Stimulated activated CD4-positive, alpha-beta T cell treated with anti-CD3 and anti-CD28 coated beads, TNF-alpha, amount 100 ng/mL, for 48 hours (primary cell): ENCODE data around the gene TBC1D1.

Source experiments
- DNase-seq, 3 donors: peaks; one replicate each; pipeline ENCODE4 v3.0.0-alpha.2; 2020; ENCODE audit warnings: low read depth in 3 of 3

Gene TBC1D1

DNA sequence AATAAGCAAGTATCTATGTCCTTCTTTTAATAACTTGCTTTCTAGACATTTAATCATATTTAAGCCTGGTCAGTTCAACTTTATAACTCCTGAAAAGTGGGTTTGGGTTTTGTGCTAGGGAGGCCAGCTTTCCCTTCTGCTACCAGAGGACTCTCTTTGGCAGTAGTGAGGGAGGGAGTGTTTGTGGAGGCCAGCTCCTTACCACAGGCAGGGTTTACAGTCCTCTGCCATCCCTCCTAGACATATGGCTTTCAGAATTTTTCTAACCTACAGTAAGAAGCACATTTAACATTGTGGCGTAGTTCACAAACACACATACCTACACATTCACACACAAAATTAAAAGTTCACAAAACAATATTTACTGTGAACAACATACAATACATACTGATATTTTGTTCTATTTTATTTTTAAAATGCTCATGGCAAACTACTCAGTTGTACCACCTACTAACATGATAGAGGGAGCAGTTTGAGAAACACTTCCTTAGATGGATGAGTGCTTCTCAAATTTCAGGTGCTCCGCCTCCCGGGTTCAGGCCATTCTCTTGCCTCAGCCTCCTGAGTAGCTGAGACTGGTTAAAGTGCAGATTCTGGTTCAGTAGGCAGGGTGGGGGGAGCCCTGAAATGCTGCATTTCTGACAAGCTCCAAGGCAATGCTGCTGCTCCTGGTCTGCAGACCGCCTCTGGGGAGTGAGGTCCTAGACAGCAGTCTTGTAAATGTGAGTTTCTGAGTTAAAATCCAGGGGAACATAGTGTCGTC, 156.0 kb downstream of the TBC1D1 start:
- DNase-seq = no peak

DNA sequence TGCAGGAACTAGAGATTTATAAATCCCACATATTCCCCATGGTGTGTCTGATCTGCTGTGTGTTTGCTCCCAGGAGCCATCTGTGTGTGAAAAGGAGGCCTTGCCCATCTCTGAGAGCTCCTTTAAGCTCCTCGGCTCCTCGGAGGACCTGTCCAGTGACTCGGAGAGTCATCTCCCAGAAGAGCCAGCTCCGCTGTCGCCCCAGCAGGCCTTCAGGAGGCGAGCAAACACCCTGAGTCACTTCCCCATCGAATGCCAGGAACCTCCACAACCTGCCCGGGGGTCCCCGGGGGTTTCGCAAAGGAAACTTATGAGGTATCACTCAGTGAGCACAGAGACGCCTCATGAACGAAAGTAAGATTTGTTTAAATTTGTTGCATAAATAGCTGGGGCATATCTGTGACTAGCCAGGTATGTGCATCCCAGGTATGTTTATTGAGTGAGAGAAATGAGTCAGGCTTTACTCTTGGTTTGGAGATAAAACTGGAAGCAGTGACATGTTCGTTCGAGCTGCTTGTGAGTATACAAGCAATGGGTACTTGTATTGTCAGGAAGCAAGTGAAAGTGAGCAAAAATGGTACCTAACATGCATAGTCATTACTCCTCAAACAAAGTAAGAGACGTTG, 158.8 kb downstream of the TBC1D1 start:
- DNase-seq = no peak

DNA sequence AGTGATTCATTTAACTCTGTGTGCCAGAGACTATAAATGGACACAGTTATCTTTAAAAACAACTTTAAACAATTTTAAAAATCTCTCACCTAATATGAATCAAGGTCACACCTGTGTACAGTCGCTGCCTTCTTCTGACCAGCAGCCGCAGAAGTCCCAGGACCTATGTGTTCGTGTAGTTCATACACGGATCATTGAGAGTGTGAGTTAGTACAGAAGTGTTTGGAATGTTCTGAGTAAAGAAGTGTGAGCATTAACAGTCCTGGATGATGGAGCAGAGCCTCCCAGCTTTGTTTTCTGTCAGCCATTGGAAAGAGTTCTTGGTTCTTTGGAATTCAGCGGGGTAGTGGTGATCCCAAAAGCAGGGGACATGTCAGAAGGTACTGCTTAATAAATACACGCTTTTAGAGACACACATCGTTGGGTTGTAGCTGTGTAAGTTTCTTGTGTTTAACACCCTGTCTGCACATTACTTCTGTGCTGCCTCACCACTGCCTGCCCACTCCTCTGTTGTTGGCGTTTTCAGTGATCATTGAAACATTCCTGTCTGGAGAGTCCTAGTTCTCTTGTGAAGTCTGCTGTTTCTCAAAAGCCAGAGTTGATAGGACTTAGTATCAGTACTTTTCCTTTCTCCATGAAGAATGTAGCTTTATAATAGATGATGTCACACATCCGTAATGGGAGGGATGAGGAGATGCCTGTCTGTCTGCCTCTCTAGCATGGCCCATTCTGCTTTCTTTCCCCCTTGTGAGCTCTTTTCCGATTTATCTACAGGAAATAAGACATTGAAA, 159.9 kb downstream of the TBC1D1 start:
- no peak for DNase-seq

DNA sequence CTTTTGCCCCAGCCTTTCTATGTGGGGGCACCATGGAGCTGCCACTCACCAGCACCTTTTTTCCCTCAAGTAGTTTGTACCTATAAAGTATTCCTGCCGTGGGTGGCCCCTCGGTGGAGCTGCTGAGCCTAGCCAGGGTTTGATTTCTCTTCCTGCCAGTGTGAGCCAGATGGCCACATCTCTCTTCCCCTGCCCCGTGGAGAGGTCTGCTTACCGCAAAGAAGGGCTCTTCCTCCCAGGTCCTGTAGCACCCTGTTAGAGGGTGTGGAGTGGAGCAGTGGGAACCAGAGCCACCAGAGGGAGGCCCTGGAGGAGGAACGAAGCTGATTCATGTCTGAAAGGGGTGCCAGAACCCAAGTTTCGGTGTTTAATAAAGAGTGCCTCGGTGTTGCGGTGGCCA, 164.7 kb downstream of the TBC1D1 start:
- DNase-seq = no peak

DNA sequence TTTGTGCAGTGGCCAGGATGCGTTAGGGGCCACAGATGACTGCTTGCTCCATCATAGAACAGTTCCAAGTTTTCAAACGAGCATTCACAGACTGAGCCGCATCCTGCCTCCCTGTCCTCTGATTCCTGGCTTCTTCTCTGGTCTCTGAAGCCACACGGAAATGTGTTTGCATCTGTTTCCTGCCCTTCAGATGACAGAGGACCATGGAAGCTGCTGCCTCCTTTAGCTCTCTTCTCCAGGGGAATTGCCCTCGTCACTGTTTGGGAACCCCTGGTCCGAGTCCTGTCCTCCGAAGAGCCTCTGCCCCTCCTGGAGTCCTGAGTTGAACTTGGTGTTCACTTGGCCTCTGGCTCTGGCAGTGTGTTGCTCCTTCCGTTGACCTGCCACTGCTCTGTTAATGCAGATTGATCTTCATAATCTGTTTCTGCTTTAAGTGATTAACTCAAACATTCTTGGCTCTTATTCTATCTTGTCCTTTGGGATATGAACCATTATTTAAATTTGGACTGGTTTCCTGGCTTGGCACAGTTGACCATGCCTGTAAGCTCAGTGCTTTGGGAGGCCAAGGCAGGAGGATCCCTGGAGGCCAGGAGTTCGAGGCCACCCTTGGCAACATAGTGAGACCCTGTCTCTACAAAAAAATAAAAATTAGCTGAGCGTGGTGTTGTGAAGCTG, 165.3 kb downstream of the TBC1D1 start:
- no peak for DNase-seq

DNA sequence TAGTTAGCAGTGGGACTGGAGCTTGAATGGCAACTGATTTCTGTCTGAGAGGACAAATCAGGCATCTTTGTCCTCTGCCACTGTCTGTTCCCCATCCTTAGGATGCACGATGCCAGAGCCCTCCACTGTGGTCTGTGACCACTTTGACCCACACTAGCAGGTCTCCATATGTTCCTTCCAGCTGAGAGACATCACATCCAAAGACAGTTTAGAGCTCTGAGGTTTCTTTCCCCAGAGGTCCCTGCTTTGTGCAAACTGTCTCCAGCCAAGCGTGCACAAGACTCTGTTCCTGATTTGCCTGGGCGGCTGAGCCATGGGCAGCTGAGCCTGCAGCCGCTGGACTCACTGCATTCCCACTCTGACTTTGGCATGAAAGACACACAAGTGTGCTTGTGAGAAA, 167.3 kb downstream of the TBC1D1 start:
- no peak for DNase-seq

DNA sequence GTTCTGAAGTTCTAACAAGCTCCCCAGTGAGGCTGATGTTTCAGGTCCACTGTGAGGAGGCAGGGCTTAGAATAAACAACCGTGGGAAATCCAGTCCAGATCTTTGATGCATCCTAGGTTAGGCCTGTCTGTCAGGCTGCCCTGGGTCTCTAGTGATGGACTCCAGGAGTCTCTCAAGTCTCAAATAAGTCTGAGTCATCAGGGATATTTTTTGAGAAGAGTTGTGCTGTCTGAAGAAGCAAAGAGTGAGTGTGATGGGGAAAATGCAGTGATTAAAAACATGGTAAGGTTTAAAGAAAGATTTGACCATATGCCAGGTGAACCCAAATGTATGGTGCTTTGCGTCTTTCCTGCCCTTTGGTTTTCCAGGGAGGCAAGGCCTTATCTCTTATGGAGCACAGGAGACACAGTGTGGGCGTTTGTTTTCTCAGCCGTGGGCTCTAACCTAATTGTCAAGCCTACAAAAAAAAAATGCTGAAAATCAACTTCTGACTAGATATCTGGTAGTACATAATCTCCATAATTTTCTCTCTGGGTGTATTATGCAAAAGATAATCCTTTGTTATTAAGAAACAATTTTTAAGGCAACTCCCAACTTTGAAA, 170.0 kb downstream of the TBC1D1 start:
- no peak for DNase-seq

DNA sequence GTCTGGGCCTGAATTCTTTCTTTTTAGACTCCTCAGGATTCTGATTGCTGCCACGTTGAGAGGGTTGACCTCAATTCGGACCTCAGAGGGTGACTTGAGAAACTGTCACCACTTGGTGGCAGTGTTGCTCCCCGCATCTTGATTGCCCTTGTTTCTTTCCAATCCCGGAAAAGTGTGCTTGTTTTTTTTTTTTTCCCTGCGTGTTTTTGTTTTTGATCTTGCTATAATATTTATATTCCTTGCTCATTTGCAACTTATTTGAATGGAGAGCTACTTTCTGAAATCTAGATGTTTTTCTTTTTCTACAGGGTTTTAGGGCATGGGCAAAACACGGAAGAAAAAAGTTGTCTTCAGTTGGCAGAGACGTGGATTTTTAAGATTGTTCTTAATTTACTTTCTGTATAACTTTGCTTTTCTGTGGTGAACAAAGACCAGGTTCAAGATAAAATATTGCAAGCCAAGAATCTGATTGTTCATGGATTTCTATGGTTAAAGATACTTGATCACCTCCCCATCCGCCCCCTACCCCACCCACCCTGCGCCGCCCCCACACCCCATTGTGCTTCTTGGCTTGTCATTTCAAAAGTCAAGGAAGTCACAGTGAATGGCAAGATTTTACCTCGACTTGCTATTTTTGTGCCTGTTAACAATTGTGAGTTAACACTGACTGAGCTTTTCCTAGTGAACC, 171.3 kb downstream of the TBC1D1 start:
- peak; percentile 41 to 62 (median 47) for DNase-seq

DNA sequence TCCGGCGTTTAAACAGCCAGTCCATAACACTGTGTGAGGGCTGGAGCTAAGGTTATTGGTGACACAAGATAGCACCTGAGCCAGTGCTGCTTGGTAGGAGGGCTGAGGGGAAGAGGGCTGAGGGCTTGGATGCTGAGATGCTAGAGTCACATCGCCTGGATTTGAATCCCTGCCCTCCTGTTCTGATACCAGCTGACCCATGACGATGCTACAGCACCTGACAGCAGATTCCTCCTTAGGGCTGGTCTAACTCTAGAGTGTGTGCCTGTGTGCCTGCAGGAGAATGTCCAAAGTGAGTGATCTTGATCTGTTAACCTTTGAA, 171.9 kb downstream of the TBC1D1 start:
- no peak for DNase-seq

DNA sequence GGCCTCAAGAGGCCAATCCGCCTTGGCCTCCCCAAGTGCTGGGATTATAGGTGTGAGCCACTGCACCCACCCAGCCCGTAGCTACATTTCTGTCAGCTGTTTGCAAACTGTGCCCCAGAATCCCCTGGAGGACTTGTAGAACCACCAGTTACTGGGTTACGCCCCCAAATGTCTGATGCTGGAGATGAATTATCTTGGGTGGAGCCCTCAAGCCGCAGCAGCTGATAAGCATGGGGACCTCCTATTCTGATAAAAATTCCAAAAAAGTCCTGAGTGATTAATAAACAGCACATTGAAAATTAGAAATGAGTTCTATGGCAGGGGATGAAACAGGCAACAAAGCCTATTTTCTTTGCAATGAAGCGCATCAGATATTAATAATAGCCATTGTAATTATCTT, 174.3 kb downstream of the TBC1D1 start:
- no peak for DNase-seq

DNA sequence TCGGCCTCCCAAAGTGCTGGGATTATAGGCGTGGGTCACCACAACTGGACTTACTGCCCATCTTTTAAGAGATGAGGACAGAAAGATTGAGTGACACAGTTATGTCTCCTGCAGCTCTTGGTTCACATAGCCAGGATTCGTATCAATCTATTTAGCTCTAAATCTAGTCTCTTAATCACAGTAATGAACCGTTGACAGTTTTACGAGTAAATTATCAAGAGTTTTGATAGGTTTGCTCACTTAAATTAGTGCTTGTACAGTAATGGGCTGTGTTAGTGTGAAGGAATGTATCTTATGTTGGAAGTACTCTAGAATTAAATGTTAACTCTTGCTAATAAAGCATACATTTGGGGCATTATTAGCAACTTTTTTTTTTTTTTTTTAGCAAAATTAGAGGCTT, 175.0 kb downstream of the TBC1D1 start:
- no peak for DNase-seq

DNA sequence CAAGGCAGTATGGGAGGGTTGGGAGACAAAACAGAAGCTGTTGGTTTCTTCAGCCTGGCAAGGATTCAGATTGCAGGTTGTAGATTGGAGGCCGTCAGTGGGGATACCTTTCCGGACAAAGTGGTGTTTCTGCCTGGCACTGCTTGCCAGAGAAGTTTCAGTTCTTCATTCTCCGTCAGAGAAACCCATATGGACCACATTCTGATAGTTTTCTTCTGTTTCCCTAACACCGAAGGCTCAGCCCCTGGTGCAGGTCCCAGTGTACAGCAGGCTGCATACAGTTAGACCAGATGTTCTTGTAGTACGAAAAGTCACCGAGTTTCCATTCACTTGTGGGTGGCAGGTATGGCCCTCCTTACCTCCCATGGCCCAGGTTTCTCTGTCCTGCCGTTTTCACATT, 176.6 kb downstream of the TBC1D1 start:
- DNase-seq = no peak

DNA sequence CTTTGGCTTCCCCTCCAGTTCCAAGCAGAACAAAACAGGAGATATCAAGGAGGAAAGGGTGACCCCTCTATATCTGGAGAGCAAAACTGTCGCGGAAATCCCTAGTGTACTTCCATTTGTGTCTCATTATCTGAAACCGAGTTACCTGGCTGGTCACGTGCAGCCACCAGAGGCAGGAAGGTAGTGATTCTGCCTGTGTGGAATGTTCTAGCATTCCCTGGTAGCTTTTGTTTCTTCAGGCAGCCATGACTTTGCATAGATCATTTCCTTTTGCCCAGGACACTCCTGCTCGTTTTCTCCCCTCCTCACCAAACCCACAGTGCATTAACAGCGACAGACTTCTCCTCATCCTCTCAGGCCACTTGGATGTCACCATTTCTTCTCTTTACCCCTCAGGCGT, 177.2 kb downstream of the TBC1D1 start:
- no peak for DNase-seq

DNA sequence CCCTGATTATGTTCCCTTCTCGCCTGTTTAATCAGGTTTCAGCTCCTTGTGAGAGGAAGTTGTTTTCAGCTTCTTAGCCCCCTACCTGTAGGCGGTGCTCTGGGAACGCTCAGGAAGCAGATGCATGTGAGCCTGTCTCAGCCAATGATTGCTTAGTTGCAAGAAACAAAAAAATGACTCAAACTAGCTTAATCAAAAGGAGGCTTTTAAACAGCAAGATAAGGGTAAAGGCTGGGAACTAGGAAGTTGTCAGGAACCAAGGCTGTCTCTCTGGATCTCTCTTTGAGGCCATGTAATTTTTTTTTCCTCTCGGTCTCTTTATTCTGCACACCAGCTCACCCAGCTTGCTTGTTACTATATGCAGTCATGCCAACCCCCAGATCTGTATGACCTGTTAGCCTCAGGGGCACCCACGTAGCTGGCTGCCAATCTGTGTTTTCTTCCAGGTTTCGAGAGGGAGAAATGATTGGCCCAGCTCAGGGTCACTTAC, 178.4 kb downstream of the TBC1D1 start:
- DNase-seq = no peak

DNA sequence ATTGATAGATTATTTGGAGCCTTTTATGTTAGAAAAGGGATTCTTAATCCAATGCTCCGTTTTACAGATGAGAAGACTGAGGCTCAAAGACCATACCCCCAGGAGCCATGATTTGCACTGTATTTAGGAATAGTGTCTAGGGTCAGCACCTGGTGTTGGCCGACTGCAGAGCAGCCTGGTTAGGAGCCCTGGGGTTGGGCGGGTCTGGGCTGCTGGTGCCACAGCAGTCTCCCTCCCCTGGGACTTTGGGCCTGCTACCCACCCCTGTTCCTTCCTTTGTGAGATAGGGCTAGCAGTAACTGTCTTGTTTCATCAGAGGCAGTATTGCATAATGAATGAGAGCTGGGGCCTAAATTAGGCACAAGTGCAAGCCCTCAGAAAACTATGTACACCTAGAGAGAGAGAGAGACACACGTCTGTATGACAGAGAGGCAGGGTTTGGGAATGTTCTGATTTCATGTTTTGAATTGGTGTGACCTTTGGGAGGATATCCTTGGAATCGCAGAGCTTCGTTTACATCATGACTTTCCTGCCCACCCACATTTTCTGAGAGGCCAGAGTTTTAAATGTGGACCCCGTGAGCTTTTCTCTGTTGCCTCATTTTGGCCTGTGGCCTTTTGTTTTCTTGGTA, 181.0 kb downstream of the TBC1D1 start:
- DNase-seq = no peak

DNA sequence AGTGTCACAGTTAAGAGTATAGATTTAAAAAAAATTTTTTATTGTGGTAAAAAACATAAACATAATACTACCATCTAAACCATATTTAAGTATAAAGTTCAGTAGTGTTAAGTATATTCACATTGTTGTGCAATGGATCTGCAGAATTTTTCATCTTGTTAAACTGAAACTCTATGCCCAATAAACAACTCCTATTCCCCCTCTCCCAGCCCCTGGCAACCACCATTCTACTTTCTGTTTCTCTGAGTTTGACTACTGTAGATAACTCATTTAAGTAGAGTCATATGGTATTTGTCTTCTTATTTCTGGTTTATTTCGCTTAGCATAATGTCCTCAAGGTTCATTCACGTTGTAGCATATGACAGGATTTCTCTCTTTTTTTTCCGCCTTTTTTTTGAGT, 181.7 kb downstream of the TBC1D1 start:
- DNase-seq = no peak

DNA sequence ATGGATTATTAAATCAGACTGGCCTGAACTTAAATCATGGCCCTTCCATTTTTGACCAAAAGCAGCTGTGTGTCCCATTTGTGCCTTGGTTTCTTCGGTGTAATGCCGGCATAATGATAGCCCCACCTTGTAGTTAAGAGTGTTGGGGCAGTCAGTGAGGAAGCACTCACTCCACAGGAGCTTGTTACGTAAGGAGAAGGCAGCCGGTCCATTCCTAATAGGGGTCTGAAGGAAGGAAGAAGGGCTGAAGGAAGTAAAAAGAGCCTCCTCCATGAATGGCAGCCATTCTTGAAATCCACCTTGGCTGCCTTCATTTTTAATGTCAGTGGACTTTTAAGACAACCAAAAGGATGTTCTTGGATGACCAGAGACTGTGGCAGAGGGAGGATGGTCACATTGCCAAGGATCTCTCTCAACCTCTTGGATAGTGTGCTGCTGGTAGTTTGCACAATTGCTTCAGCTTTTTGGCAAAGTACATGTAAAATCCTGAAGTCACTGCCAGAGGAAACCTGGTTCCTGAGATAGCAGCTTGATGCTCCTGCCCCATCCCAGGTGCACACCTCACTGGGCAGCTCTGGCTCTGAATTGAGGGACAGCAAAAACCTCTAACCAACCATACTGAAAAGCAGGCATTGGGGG, 182.8 kb downstream of the TBC1D1 start:
- no peak for DNase-seq

DNA sequence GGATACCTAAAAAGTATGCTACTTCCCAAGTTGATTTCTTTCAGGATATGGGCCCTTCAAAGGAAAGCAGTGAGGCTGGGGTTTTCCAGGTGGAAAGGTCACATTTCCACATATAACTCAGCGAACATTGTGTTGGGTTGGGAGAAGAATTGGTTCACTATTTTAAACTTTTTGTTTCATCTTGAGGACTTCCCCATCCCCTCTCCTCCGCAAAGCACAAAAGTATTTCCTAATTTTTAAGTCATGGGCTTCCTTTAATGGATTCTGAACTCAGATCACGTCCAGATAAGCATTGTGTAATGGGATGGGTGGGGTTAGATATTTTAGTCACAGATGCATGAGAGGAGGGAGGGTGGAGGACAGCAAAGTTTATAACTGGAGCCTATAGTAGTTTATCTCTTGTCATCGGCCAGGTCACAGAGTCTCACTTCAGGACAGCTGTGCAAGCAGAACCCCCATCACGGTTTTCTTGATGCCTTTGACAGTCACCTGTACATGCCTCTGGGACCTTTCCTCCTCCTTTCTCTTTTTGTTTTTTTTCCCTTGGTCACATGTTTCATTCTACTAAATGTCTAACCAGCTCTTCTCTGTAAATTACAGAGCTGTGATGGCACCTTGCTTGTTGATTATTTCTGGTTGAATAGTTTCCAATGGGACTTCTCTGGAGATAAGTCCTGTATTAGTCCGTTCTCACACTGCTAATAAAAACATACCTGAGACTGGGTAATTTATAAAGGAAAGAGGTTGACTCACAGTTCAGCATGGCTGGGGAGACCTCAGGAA, 184.7 kb downstream of the TBC1D1 start:
- DNase-seq = no peak

DNA sequence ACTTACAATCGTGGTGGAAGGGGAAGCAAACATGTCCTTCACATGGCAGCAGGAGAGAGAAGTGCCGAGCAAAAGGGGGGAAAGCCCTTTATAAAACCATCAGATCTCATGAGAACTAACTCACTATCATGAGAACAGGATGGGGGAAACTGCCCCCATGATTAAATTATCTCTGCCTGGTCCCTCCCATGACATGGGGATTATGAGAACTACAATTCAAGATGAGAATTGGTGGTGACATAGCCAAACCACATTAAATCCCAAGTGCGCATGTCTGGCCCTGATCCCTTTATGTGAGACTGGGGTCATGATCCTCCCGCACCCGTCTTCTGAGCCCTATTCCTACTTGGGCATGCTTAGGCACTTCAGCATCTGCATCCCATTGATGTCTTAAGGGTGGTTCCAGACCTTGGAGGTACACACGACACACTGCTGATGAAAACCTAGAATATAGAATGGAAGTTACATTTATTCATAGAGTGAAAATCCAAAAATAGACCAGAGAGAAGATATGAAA, 185.3 kb downstream of the TBC1D1 start:
- no peak for DNase-seq
